B cell (primary cell): Measurements from ENCODE around the gene BLID.

Experiments
- CTCF ChIP-seq: fragments of 200-600 bp; IDR thresholded peaks from one replicate; pipeline ENCODE4 v1.8.0; 2022; ENCODE audit warnings: antibody characterized with exemption, mild to moderate bottlenecking
- EZH2 ChIP-seq: IDR thresholded peaks from 2 replicates; pipeline ENCODE4 v1.6.1; 2012; ENCODE audit warnings: borderline replicate concordance, low read depth, mild to moderate bottlenecking, moderate library complexity, low read length; ENCODE audit not compliant: insufficient read depth, poor library complexity, severe bottlenecking

GRCh38 chr11:122108828-122109227 lies 7.2 kb downstream of the BLID start:
- TF ChIP-seq EZH2, result no peak
- no peak for TF ChIP-seq CTCF
